H9 (cell line): ENCODE results near the gene CEACAM6. TPM values are rescaled to one million over a fixed set of nuclear protein-coding genes. Genes with fewer than 3 reads are reported as not detected.

Experiments used
- DNase-seq: peaks from one replicate; pipeline ENCODE4 v3.0.0-alpha.2; 2017
- H2AFZ ChIP-seq: one replicate; pipeline ENCODE4 v1.6.1; 2013; ENCODE audit warnings: mild to moderate bottlenecking, low read length, control low read depth, moderate library complexity
- H2AK5ac ChIP-seq: 2 replicates; pipeline ENCODE4 v1.6.1; 2013; ENCODE audit warnings: low read length, control low read depth, mixed read lengths; ENCODE audit not compliant: insufficient read length
- H2BK120ac ChIP-seq: one replicate; pipeline ENCODE4 v1.6.1; 2013; ENCODE audit warnings: low read depth, mild to moderate bottlenecking, low read length, control low read depth, inconsistent platforms; ENCODE audit not compliant: poor library complexity, severe bottlenecking
- H2BK12ac ChIP-seq: 2 replicates; pipeline ENCODE4 v1.6.1; 2013; ENCODE audit warnings: low read length, control low read depth, mixed read lengths, low read depth; ENCODE audit not compliant: insufficient read length
- H2BK15ac ChIP-seq: 2 replicates; pipeline ENCODE4 v1.6.1; 2013; ENCODE audit warnings: low read depth, low read length, control low read depth
- H2BK20ac ChIP-seq: one replicate; pipeline ENCODE4 v1.6.1; 2013; ENCODE audit warnings: low read depth, mild to moderate bottlenecking, low read length, control low read depth, inconsistent platforms; ENCODE audit not compliant: poor library complexity, severe bottlenecking
- H2BK5ac ChIP-seq: 2 replicates; pipeline ENCODE4 v1.6.1; 2013; ENCODE audit warnings: low read length, control low read depth, mixed read lengths; ENCODE audit not compliant: insufficient read length
- H3K14ac ChIP-seq: 2 replicates; pipeline ENCODE4 v1.6.1; 2013; ENCODE audit warnings: low read length, control low read depth; ENCODE audit not compliant: insufficient read depth
- H3K18ac ChIP-seq: 2 replicates; pipeline ENCODE4 v1.6.1; 2013; ENCODE audit warnings: low read depth, mild to moderate bottlenecking, mixed read lengths, low read length, control low read depth; ENCODE audit not compliant: insufficient read length
- H3K23ac ChIP-seq: 2 replicates; pipeline ENCODE4 v1.6.1; 2013; ENCODE audit warnings: low read length, control low read depth, mixed read lengths, low read depth; ENCODE audit not compliant: insufficient read length
- H3K23me2 ChIP-seq: 2 replicates; pipeline ENCODE4 v1.6.1; 2013; ENCODE audit warnings: low read depth, mild to moderate bottlenecking, mixed read lengths, low read length, control low read depth; ENCODE audit not compliant: insufficient read length, poor library complexity, severe bottlenecking
- H3K27ac ChIP-seq: 2 replicates; pipeline ENCODE4 v1.5.1; 2013; ENCODE audit warnings: low read length, control low read depth, mixed read lengths, low read depth; ENCODE audit not compliant: insufficient read length
- H3K27me3 ChIP-seq: 2 replicates; pipeline ENCODE4 v1.6.1; 2013; ENCODE audit warnings: low read length, control low read depth, inconsistent platforms; ENCODE audit not compliant: insufficient read depth
- H3K4ac ChIP-seq: 2 replicates; pipeline ENCODE4 v1.6.1; 2013; ENCODE audit warnings: low read depth, mild to moderate bottlenecking, control low read depth, inconsistent platforms, low read length, moderate library complexity
- H3K4me1 ChIP-seq: 2 replicates; pipeline ENCODE4 v1.6.1; 2013; ENCODE audit warnings: low read length, control low read depth, inconsistent platforms; ENCODE audit not compliant: insufficient read depth
- H3K4me2 ChIP-seq: 2 replicates; pipeline ENCODE4 v1.6.1; 2013; ENCODE audit warnings: low read length, control low read depth, mixed read lengths; ENCODE audit not compliant: insufficient read length, insufficient read depth
- H3K56ac ChIP-seq: 2 replicates; pipeline ENCODE4 v1.6.1; 2013; ENCODE audit warnings: low read depth, mild to moderate bottlenecking, mixed read lengths, low read length, control low read depth; ENCODE audit not compliant: insufficient read length
- H3K79me1 ChIP-seq: 2 replicates; pipeline ENCODE4 v1.6.1; 2013; ENCODE audit warnings: low read depth, mild to moderate bottlenecking, moderate library complexity, low read length, control low read depth, inconsistent platforms; ENCODE audit not compliant: insufficient read depth, poor library complexity, severe bottlenecking
- H3K79me2 ChIP-seq: 2 replicates; pipeline ENCODE4 v1.6.1; 2013; ENCODE audit warnings: low read length, control low read depth, inconsistent platforms; ENCODE audit not compliant: insufficient read depth
- H3K9ac ChIP-seq: 2 replicates; pipeline ENCODE4 v1.6.1; 2013; ENCODE audit warnings: low read length, control low read depth, mixed read lengths; ENCODE audit not compliant: insufficient read length; ENCODE audit errors: extremely low read depth
- H3K9me3 ChIP-seq: one replicate; pipeline ENCODE4 v1.6.1; 2013; ENCODE audit warnings: low read depth, low read length, inconsistent platforms; ENCODE audit not compliant: control insufficient read depth
- H3T11ph ChIP-seq: one replicate; pipeline ENCODE4 v1.6.1; 2013; ENCODE audit warnings: mild to moderate bottlenecking, low read length, control low read depth, inconsistent platforms
- H4K20me1 ChIP-seq: one replicate; pipeline ENCODE4 v1.6.1; 2013; ENCODE audit not compliant: control insufficient read depth, insufficient read length, insufficient read depth
- H4K5ac ChIP-seq: 2 replicates; pipeline ENCODE4 v1.6.1; 2013; ENCODE audit warnings: low read depth, mild to moderate bottlenecking, mixed read lengths, low read length, control low read depth; ENCODE audit not compliant: insufficient read length
- H4K8ac ChIP-seq: replicated peaks from 2 replicates; pipeline ENCODE4 v1.6.1; 2013; ENCODE audit warnings: low read length, control low read depth, mixed read lengths, low read depth; ENCODE audit not compliant: insufficient read length
- H4K91ac ChIP-seq: 2 replicates; pipeline ENCODE4 v1.6.1; 2013; ENCODE audit warnings: low read depth, mild to moderate bottlenecking, moderate library complexity, mixed read lengths, low read length, control low read depth; ENCODE audit not compliant: insufficient read length
- H3K27ac Mint-ChIP-seq, 3 experiments: 2 replicates in 2 of 3; 3 replicates in 1 of 3; pipeline ENCODE4 v1.8.0; 2020 to 2021; ENCODE audit warnings: mixed read lengths in 3 of 3, mild to moderate bottlenecking in 1 of 3, moderate library complexity in 1 of 3
- H3K27me3 Mint-ChIP-seq: 2 replicates; pipeline ENCODE4 v1.8.0; 2021; ENCODE audit warnings: low read depth, mild to moderate bottlenecking, moderate library complexity, mixed read lengths
- H3K36me3 Mint-ChIP-seq, 3 experiments: 2 replicates in 2 of 3; 3 replicates in 1 of 3; pipeline ENCODE4 v1.8.0; 2020 to 2021; ENCODE audit warnings: low read depth in 3 of 3, mixed read lengths in 3 of 3; ENCODE audit not compliant: insufficient read depth in 1 of 3
- H3K4me1 Mint-ChIP-seq, 2 experiments: 2 replicates each; pipeline ENCODE4 v1.8.0; 2020; ENCODE audit warnings: mixed read lengths in 2 of 2
- H3K4me3 Mint-ChIP-seq, 2 experiments: 2 replicates in 1 of 2; 3 replicates in 1 of 2; pipeline ENCODE4 v1.8.0; 2020 to 2021; ENCODE audit warnings: mild to moderate bottlenecking in 2 of 2, mixed read lengths in 2 of 2, moderate library complexity in 1 of 2
- H3K9me3 Mint-ChIP-seq, 2 experiments: 2 replicates in 1 of 2; 3 replicates in 1 of 2; pipeline ENCODE4 v1.8.0; 2020; ENCODE audit warnings: mild to moderate bottlenecking in 2 of 2, mixed read lengths in 2 of 2, moderate library complexity in 1 of 2
- CTCF ChIP-seq: fragments of 200-600 bp; sonication (generic); conservative IDR thresholded peaks from 3 replicates; pipeline ENCODE4 v1.8.0; 2021; ENCODE audit warnings: antibody characterized with exemption, mild to moderate bottlenecking
- WGBS: extraction: QIAGEN DNeasy Blood & Tissue Kit; methylation state at CpG from one replicate; pipeline ENCODE4 v1.1.7; 2013; ENCODE audit warnings: missing lambda C conversion rate, low lambda C conversion rate, mixed read lengths; ENCODE audit not compliant: insufficient read length; ENCODE audit errors: extremely low coverage; 5-methylcytosine and 5-hydroxymethylcytosine counted together
- total RNA-seq: library from RNA; stranded (reverse); gene quantifications from 2 replicates; pipeline ENCODE4 v1.2.1, GENCODE V29; 2021

The CEACAM6 gene
- total RNA-seq, 1 experiment from 2014 or later, result not detected

- no peak overlapping the region for H2BK20ac ChIP-seq
- H3K4me2 ChIP-seq, result no peak overlapping the region
- Mint-ChIP-seq H3K4me3 (no peak overlapping the region), H3K27ac (no peak overlapping the region), H3K36me3 (peaks cover 3 to 44% (median 8%) of the 10 kb centered on the region in 3 experiments; a peak in 4 of 7 replicates), H3K9me3 (peaks cover 81 to 96% of the 10 kb centered on the region in 2 experiments), H3K27me3 (peaks cover 2% of the 10 kb centered on the region), H3K4me1 (no peaks in the 10 kb centered on the region)
- H3K9me3 ChIP-seq, result peaks cover 9% of the 10 kb centered on the region
- no peak overlapping the region for H3K14ac ChIP-seq
- H3K18ac ChIP-seq, result no peak overlapping the region
- no peak overlapping the region for H2BK120ac ChIP-seq
- H3K9ac ChIP-seq, result no peak overlapping the region
- no CpG with 5 or more reads among the region's 5 CpGs for WGBS
- no peak overlapping the region for H3K4ac ChIP-seq
- H4K8ac ChIP-seq, result no peak overlapping the region
- no peak overlapping the region for H4K91ac ChIP-seq
- DNase-seq, result no peak
- no peaks in the 10 kb centered on the region for H3K4me1 ChIP-seq
- H2AFZ ChIP-seq, result no peak overlapping the region
- no peak overlapping the region for H3T11ph ChIP-seq
- no peak overlapping the region for H2BK12ac ChIP-seq
- H3K56ac ChIP-seq, result no peak overlapping the region
- H2BK15ac ChIP-seq, result no peak overlapping the region
- H3K79me2 ChIP-seq, result no peaks in the 10 kb centered on the region
- H3K27me3 ChIP-seq, result no peaks in the 10 kb centered on the region
- no peak overlapping the region for H2BK5ac ChIP-seq
- no peak overlapping the region for H4K5ac ChIP-seq
- no peak overlapping the region for H3K27ac ChIP-seq
- no peak overlapping the region for H2AK5ac ChIP-seq
- peaks cover 4% of the 10 kb centered on the region for H4K20me1 ChIP-seq
- no peaks in the 10 kb centered on the region for H3K23me2 ChIP-seq
- no peaks in the 10 kb centered on the region for H3K79me1 ChIP-seq
- TF ChIP-seq CTCF, result no peak
- no peak overlapping the region for H3K23ac ChIP-seq
Observed at GRCh38 chr19:41707502-41707812, 47.9 kb upstream of the CEACAM6 start.
